ENCODE measurements around the gene PRKAG2. TPM values are rescaled to one million over a fixed set of nuclear protein-coding genes. Genes with fewer than 3 reads are reported as not detected.

PRKAG2 gene
- total RNA-seq, 4 donors from 2014 or later = 19.5 to 30.8 (median 27.6) TPM

DNA sequence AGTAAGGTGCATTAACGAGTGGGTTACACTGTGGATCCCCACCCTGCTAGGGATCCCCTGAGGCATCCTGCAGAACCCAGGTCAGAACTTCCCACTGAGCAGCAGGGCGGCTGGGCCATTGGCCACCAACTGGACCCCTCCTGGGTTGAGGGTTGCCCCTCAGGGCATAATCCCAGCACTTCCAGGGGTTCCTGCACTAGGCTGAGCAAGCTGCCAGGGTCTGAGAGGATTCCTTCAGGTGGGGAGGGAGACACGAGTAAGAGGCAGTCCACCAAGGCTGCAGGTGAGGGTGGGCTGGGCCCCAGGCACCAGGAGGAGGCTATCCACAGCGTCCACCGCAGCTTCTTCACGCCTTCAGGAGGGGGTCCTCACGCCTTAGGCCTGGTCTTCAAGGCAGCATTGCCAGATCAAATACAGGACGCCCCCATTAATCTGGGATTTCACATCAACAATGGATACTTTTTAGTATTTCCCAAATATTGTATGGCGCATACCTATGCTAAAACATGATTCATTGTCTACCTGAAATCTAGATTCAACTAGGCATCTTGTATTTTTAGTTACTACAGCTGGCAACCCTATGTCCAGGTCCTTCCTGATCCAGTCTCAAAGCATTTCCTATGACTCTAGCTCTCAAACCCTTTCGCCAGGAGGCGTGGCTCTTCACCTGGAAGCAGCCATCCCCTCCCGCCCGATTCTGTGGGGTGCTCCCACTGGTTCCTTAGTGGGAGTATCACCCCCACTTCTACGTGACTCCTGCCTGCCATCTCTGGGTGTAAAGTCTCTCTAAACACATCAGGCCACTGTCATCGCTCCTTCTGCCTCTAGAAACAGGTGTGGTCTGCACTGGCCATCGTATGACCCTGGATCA lies 4.1 kb downstream of the PRKAG2 start:
- 88 to 92% methylated on average over 14 to 16 of the region's 16 CpGs for WGBS, 2 donors
- Histone ChIP-seq H3K27me3 (no peaks in the 10 kb centered on the region), H3K4me3 (replicated peaks in 1 of 3) (no peak overlapping the region), H3K9me3 (no peaks in the 10 kb centered on the region), H3K27ac (no peak overlapping the region), H3K4me1 (peaks cover 32 to 41% of the 10 kb centered on the region in 2 donors), H3K36me3 (no peaks in the 10 kb centered on the region)
- intact Hi-C loops (cut with DNase I) = no loop called here
- TF ChIP-seq POLR2A (IDR thresholded peaks at IDR 0.05) = no peak
- TF ChIP-seq, protein P1, sequence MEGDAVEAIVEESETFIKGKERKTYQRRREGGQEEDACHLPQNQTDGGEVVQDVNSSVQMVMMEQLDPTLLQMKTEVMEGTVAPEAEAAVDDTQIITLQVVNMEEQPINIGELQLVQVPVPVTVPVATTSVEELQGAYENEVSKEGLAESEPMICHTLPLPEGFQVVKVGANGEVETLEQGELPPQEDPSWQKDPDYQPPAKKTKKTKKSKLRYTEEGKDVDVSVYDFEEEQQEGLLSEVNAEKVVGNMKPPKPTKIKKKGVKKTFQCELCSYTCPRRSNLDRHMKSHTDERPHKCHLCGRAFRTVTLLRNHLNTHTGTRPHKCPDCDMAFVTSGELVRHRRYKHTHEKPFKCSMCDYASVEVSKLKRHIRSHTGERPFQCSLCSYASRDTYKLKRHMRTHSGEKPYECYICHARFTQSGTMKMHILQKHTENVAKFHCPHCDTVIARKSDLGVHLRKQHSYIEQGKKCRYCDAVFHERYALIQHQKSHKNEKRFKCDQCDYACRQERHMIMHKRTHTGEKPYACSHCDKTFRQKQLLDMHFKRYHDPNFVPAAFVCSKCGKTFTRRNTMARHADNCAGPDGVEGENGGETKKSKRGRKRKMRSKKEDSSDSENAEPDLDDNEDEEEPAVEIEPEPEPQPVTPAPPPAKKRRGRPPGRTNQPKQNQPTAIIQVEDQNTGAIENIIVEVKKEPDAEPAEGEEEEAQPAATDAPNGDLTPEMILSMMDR (IDR thresholded peaks at IDR 0.05) = no peak
- DNase-seq = no peak

DNA sequence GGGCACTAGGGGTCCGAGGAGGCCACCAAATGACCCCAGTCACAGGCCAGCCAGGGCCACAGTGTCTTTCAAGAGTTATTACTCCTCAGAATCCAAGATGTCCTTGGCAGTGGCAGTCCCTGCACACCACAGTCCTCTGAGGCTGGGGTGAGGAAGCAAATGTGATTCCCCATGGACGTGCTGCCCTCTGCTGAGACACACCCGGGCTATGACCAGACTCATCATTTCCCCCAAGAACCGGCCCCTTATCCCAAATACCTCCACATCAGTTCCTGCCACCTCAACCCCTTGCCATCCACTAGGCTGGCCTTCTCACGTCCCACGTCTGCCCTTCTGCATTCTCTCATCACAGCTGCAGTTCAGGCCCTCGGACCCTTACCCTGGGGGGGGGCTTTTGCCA lies 5.0 kb downstream of the PRKAG2 start:
- no peak for TF ChIP-seq POLR2A (IDR thresholded peaks at IDR 0.05)
- TF ChIP-seq, protein P1 (IDR thresholded peaks at IDR 0.05) = no peak
- no peak for DNase-seq
- intact Hi-C loops (cut with DNase I) = no loop called here
- Histone ChIP-seq H3K9me3 (no peaks in the 10 kb centered on the region), H3K27ac (no peak overlapping the region), H3K36me3 (no peaks in the 10 kb centered on the region), H3K27me3 (no peaks in the 10 kb centered on the region), H3K4me3 (replicated peaks in 1 of 3) (no peak overlapping the region), H3K4me1 (peaks cover 32 to 41% of the 10 kb centered on the region in 2 donors)
- WGBS, 2 donors = 79% methylated on average over 6 to 7 of the region's 7 CpGs

DNA sequence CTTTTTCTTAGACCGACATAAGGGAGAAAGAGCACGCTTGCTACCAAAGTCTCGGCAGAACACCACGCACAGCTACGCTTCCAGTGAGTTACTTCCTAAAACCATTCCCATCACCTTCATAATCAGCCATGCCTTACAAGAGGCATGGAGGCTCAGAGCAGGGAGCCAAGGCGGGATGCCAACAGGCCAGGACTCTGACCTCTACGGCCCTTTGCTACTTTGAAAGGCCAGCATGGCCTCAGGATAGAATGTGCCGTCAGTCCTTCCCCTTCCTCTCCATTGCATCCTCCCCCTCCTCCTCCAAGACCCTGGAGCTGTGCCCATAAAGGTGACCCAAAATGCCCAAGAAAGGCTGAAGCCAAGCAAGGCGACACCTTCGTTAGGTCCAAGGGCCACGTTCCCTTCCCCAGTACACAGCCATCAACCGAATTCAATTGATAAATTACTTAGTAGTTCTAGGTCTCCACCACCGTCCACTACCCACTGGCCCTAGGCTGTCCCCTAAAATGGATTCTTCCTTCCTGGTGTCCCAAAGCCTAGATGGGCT lies 5.7 kb downstream of the PRKAG2 start:
- DNase-seq = no peak
- Histone ChIP-seq H3K27ac (peak overlapping the region in 1 of 3 donors; percentile 86), H3K36me3 (no peaks in the 10 kb centered on the region), H3K4me3 (replicated peaks in 1 of 3) (no peak overlapping the region), H3K27me3 (no peaks in the 10 kb centered on the region), H3K9me3 (no peaks in the 10 kb centered on the region), H3K4me1 (peaks cover 32 to 41% of the 10 kb centered on the region in 2 donors)
- TF ChIP-seq POLR2A (IDR thresholded peaks at IDR 0.05) = no peak
- TF ChIP-seq, protein P1 (IDR thresholded peaks at IDR 0.05) = no peak
- intact Hi-C loops (cut with DNase I) = no loop called here
- 91 to 96% methylated on average over 13 of the region's 13 CpGs for WGBS, 2 donors

DNA sequence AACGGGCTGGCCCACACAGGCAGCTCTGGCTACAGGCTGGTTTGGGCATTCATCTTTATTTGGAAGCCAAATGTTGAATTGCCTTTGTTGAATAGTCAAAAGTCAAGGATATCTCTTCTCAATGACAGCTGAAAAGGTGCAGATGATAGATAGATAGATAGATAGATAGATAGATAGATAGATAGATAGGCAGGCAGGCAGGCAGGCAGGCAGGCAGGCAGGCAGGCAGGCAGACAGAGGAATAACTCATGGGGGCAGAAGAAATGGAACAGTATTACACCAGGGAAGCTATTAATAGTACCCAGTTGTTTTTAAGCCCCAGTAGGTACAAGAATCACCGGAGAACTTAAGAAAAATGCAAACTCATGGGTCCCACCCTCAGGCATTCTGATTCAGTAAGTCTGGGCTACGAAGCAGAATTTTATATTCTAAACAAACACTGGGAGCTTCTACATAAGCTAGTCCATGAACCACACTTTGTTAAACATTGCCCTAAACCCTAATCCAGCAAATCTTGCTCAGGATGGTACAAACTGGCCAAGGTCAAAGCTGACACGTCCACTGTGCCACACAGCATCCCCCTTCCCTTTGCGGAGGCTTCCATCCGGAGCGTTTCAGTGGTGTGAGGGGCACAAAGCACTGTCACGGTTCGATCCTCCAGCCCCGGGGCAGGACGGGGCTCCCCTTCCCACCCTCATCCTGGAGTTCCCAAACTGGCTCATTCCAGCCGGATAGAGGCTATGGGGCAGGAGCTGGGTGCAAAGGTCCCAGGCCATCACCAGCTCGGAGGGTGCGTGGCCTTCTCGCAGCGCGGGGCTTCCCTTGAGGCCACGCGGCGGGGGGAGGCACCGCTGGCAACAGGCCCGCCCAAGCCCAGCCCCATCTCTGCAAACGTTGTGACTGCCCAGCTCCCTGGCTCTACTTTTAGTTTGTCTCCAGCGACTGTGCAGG lies 6.7 kb downstream of the PRKAG2 start:
- Histone ChIP-seq H3K4me3 (replicated peaks in 1 of 3) (no peak overlapping the region), H3K4me1 (peaks cover 32 to 41% of the 10 kb centered on the region in 2 donors), H3K27me3 (no peaks in the 10 kb centered on the region), H3K9me3 (no peaks in the 10 kb centered on the region), H3K36me3 (no peaks in the 10 kb centered on the region), H3K27ac (peak overlapping the region in 2 of 3 donors; percentile 26 to 86)
- no peak for DNase-seq
- TF ChIP-seq POLR2A (IDR thresholded peaks at IDR 0.05) = no peak
- TF ChIP-seq, protein P1 (IDR thresholded peaks at IDR 0.05) = no peak
- intact Hi-C loops (cut with DNase I) = loop anchor here (5.0 kb wide), 1 partner anchor 83 kb away; no protein-coding TSS in a partner anchor
- WGBS, 2 donors = 82% methylated on average over 15 to 20 of the region's 24 CpGs

All from thyroid gland (tissue), 4 donors.